GM12801 (cell line): ENCODE results near the gene YIPF3.

Experiments used
- TF ChIP-seq, protein P1 (sequence below): IDR thresholded peaks from one replicate; pipeline ENCODE4 v1.5.1; 2011; ENCODE audit warnings: control low read depth; ENCODE audit not compliant: insufficient read length; ENCODE audit errors: extremely low read depth

Gene YIPF3

DNA sequence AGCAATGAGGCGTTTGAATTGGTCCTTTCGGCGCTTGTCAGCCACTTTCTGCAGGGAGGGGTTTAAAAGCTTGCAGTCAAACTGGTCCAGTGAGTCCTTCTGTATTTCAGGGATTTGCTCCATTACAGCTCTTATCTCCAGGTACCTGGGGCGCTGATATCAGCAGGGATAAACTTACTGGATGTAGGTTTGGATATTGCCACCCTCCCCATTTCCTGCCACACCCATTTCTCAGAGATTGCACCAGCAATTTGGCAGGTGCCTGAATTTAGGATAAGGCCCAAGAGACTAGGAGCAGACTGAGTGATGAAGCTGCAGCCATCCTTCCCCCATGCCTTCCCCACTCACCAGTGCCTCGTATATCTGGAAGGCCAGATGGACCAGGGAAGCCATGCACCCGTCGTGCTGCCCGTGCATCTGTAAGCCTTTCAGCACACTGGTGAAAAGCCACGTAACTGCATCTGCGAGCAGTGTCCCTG, 7.8 kb upstream of the YIPF3 start:
- TF ChIP-seq, protein P1, sequence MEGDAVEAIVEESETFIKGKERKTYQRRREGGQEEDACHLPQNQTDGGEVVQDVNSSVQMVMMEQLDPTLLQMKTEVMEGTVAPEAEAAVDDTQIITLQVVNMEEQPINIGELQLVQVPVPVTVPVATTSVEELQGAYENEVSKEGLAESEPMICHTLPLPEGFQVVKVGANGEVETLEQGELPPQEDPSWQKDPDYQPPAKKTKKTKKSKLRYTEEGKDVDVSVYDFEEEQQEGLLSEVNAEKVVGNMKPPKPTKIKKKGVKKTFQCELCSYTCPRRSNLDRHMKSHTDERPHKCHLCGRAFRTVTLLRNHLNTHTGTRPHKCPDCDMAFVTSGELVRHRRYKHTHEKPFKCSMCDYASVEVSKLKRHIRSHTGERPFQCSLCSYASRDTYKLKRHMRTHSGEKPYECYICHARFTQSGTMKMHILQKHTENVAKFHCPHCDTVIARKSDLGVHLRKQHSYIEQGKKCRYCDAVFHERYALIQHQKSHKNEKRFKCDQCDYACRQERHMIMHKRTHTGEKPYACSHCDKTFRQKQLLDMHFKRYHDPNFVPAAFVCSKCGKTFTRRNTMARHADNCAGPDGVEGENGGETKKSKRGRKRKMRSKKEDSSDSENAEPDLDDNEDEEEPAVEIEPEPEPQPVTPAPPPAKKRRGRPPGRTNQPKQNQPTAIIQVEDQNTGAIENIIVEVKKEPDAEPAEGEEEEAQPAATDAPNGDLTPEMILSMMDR: no peak

DNA sequence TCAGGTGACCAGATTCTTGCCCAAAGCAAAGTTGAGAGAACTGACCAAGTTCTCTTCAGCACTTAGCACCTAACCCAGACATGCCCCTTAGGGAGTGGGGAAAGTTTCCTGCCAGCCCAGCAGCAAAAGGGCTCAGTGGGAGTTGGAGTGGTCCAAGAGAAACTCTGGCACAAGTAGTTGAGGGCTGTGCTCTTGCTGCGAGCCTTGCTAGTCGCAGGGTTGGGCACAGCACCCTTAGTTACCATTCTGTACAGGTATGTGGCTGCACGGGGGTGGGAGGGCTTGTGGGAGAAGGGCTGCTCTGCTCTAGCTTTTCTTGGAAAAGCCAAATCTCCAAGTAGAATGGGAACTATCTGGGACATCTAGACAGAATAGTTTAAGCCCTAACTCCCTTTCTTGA, 6.6 kb upstream of the YIPF3 start:
- TF ChIP-seq, protein P1: no peak

DNA sequence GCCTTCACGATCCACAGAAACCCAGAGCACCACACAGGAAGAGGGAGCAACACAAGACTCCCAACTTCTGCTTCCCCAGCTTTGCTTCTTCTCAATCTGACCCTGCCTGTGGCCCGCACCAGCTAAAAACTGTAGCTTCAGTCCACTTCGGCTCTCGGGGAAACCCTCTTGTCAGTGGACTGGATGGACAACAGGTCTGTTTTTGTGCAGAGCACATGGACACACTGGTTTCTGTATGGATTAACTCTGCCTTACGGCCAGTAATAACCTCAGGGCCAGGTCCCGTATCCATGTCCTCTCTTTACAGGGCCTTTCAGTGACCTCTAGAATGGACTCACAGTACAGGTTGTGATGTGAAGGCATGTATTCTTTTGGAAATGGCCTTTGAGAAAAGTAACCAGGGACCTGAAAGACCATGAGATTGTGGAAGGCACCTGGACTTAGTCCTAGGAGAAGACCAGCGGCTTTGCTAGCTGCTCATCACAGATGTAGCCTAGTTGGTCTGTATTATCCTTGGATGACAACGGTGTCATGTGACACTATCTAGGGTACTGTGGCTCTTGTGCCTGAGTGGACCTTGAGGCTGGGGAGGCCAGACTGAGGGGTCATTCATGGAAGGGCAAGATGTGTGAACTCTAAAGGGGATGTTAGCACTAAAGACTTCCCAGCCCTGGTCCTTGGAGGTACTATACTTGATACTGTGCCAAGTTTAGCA, 6.0 kb upstream of the YIPF3 start:
- TF ChIP-seq, protein P1: no peak

DNA sequence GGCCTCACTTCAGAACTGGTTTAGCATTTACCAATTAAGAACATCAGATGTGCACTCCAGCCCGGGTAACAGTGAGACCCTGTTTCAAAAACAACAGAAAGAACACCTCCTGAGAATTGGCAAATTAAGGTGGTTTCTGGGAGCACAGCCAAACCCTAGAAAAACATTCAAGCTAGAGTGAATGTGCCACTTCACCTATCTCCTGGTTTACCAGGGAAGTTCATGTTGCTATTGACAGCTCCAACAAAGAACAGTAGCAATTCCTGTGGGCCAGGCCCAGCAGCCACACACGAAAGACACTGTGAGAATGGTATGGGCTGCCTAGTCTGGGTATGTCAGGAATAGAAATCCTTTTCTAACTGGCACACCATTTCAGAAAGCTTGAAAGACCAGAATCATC, 5.1 kb upstream of the YIPF3 start:
- TF ChIP-seq, protein P1: no peak

DNA sequence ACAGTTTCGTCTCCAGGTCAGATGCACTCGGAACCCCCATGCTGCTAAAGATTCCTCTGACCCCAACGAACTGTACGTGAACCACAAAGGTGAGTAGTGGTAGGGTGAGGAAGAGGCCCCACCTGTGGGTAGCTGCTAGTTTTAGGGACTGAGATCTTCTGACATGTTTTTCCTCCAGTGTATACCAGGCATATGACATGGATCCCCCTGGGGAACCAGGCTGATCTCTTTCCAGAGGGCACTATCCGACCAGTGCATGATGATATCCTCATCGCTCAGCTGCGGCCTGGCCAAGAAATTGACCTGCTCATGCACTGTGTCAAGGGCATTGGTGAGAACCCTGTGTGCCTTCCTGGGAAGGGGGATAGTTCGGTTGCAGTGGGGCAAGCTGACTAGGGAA, 3.4 kb upstream of the YIPF3 start:
- TF ChIP-seq, protein P1: no peak

DNA sequence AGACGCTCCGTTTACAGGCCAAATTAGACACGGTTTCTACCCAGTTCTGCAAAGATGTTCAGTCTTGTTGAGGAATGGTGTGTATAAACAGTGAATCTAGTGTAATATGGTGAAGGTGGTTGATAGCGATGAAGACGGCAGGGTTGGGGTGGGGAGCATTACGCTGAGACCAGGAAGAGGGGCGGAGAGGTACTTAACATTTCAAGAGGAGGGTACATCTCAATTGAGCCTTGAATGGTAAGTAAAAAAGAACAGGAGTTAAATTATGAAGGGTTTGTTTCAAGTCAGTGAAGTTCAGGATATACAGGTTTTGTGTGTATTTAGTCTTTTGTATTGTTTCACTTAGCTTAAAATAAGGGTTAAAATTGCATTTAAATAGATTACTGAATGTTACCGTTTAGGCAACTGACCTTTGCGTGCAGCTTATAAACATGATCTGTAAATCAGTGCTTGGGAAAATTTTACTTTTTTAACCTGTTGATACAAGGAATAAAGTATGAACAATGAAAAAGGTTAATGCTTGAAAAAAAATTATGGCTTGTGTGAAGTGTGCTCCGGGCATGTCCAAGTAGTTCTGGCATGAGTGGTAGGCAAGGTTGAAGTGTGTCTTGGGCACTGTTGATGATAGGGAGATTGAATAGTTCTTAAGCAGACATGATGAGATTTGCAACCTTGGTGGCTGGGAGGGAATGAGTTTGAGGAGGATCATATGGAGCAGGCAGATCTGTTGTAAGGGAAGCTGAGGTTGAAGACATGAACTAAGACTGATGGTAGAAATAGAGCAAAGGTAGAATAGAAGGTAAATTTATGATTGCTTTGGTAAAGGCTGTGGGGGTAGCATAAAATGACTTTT, 1.0 kb upstream of the YIPF3 start:
- TF ChIP-seq, protein P1: no peak

DNA sequence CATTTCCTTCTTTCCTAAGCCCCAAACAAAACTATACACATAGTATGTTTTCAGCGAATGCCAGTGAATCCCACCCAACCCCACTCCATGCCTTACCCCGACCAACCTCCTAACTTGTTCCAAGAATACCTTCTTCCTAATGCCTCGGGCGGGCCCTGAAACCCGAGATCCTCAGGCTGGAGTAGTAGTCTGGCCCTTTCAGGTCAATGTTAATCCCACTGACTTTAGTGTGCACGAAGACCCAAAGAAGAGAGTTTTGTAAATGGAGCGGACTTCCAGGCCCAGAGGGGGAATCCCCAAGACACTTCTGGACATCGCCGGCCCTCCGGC, 394 bp downstream of the YIPF3 start:
- TF ChIP-seq, protein P1: no peak
